ENCODE measurements around the gene PRSS21. TPM values are rescaled to one million over a fixed set of nuclear protein-coding genes. Genes with fewer than 3 reads are reported as not detected.

The PRSS21 gene
- total RNA-seq, 2 donors from 2014 or later, result not detected

DNA sequence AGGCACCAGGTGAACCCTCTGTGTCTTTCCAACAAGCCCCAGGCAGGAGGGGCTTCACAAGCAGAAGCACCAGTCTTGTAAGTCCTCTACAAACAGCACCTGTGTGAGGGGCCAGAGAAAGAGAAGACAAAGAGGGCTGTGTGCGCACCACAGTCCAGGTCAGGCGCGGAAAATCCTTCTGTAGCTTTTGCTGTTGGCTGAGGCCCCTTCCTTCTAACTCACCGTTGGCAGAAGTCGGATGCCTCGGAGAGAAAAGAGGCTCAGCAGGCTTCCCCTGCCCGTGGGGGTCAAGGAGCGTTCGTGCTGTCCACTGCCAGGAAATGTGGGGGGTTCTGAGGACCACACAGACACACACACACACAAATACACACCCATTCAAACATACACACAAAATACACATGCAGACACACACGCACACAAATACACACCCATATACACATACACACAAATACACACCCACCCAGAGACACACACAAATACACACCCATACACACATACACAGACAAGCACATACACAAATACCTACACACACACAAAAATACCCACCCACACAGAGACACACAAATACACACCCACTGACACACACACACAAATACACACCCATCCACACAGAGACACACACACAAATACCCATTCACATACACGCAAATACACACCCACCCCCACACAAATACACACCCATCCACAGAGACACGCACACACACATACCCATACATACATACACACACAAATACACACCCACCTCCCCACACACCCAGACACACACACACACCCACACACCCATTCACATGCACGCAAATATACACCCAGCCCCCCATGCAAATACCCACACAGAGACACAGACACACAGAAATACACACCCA, 19.8 kb downstream of the PRSS21 start:
- Histone ChIP-seq H3K27ac (no peak overlapping the region), H3K27me3 (no peaks in the 10 kb centered on the region), H3K4me1 (peaks cover 0 to 18% of the 10 kb centered on the region in 2 donors), H3K9me3 (no peaks in the 10 kb centered on the region), H3K36me3 (no peaks in the 10 kb centered on the region), H3K4me3 (no peak overlapping the region)
- TF ChIP-seq, protein P1, sequence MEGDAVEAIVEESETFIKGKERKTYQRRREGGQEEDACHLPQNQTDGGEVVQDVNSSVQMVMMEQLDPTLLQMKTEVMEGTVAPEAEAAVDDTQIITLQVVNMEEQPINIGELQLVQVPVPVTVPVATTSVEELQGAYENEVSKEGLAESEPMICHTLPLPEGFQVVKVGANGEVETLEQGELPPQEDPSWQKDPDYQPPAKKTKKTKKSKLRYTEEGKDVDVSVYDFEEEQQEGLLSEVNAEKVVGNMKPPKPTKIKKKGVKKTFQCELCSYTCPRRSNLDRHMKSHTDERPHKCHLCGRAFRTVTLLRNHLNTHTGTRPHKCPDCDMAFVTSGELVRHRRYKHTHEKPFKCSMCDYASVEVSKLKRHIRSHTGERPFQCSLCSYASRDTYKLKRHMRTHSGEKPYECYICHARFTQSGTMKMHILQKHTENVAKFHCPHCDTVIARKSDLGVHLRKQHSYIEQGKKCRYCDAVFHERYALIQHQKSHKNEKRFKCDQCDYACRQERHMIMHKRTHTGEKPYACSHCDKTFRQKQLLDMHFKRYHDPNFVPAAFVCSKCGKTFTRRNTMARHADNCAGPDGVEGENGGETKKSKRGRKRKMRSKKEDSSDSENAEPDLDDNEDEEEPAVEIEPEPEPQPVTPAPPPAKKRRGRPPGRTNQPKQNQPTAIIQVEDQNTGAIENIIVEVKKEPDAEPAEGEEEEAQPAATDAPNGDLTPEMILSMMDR (IDR thresholded peaks at IDR 0.05), result no peak
- DNase-seq (ENCODE audit: low spot score), result no peak

DNA sequence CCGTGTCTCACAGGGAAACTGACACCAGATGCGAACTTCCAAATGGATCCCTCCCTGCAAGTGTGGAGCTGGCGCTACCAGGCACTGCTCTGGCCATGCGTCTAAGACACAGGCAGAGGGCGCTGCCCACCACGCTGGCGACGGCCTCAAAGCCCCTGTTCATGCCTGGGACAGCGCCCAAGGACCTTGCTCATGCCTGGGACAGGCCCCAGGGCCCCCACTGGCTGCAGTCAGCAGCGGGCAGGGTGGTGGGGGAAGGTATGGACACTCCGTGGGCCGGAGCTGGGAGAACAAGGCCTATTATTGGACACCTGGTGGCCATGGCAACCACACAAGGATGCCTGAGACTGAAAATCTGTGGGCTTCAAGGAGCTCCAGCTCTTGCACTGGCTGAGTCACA, 21.9 kb downstream of the PRSS21 start:
- TF ChIP-seq, protein P1 (IDR thresholded peaks at IDR 0.05), result peak; percentile 40 to 74
- Histone ChIP-seq H3K27me3 (no peaks in the 10 kb centered on the region), H3K9me3 (no peaks in the 10 kb centered on the region), H3K4me1 (peaks cover 0 to 26% of the 10 kb centered on the region in 2 donors), H3K36me3 (no peaks in the 10 kb centered on the region), H3K4me3 (no peak overlapping the region), H3K27ac (no peak overlapping the region)
- no peak for DNase-seq (ENCODE audit: low spot score)

DNA sequence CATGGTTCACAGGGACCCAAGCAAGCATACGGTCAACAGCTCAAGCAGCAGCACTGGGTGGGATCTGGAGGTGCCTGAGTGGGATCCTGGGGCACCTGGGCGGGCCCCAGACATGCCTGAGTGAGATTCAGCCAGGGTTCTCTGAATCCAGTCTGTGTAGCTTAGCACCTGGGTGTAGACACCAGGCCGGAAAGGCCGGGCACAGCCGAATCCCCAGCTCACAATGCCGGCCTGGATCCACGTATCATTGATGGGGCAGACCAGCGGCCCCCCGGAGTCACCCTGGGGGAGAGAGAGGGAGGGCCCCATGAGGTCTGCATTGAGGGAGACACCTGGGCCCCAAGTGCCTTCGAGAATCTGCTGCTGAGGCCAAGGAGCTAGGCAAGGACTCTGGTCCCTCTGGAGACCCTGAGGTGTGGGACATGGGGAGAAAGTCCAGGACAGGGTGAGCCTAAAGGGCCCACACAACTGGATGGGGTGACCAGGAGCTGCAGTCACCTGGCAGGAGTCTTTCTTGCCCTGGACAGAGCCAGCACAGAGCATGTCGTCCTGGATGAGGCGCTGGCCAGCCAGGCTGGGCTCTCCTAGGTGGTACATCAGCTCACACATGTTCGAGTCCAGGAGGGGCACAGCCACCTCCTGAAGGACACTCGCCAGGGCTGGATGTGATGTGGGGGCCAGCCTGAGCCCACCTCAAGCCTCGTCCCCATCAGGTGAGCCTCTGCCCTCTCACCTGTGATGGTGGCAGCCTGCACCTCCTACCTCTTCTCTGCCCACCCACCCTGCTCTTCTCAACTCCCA, 22.8 kb downstream of the PRSS21 start:
- Histone ChIP-seq H3K9me3 (no peaks in the 10 kb centered on the region), H3K4me1 (peaks cover 0 to 26% of the 10 kb centered on the region in 2 donors), H3K27ac (no peak overlapping the region), H3K36me3 (no peaks in the 10 kb centered on the region), H3K4me3 (no peak overlapping the region), H3K27me3 (no peaks in the 10 kb centered on the region)
- TF ChIP-seq, protein P1 (IDR thresholded peaks at IDR 0.05), result no peak
- no peak for DNase-seq (ENCODE audit: low spot score)

DNA sequence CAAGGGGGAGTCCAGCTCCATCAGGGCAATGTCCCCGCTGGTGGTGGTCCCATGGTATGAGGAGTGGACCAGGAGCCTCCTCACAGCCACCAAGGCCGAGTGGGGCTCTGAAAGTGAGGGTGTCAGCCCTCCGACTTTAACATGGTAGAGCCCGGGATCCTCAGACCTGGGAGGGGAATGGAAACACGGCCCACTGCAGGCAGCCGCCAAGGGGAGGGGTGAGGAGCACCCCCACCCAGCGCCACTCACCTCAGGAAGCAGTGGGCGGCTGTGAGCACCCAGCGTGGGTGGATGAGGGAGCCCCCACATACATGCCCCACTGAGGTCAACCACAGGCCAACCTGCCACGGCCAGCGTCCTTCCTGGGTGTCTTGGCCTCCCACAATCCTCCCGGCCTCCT, 23.9 kb downstream of the PRSS21 start:
- TF ChIP-seq, protein P1 (IDR thresholded peaks at IDR 0.05), result no peak
- Histone ChIP-seq H3K36me3 (no peaks in the 10 kb centered on the region), H3K27ac (no peak overlapping the region), H3K9me3 (no peaks in the 10 kb centered on the region), H3K4me3 (no peak overlapping the region), H3K27me3 (no peaks in the 10 kb centered on the region), H3K4me1 (peaks cover 0 to 17% of the 10 kb centered on the region in 2 donors)
- DNase-seq (ENCODE audit: low spot score), result no peak

DNA sequence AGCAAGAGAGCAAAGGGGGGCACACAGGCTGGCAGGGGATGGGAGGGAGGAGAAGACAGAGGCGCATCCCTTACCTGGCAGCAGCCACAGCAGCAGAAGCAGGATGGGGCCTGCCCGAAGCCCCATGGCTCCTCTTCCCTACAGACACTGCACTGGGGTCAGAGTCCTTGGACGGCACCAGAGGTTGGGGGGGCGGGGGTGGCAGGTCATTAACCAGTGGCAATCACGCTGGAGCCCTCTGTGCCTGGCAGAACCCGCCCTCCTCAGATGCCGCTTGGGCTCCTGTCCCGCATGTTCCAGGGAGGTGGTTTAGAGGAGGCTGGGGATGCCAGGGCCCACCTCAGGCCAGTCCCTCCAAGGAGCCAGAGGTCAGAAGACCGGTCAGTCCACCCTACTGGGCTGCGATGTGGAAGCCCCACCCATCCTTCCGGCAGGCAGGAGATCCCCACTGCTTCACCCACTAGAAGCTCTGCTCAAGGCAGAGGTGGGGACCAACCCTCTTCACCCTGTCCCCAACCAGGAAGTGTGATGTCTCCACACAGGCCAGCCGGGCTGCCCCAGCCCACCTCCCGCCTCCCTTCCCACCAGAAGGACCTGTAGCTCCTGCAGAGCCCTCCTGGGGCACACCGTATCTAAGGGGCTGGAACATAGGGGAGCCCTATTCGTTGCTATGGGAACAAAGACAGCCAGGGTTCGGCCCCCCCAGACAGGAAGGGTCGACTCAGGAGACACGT, 24.7 kb downstream of the PRSS21 start:
- Histone ChIP-seq H3K27me3 (no peaks in the 10 kb centered on the region), H3K9me3 (no peaks in the 10 kb centered on the region), H3K4me3 (peak overlapping the region in 1 of 2 donors; percentile 36), H3K36me3 (no peaks in the 10 kb centered on the region), H3K4me1 (peaks cover 0 to 14% of the 10 kb centered on the region in 2 donors), H3K27ac (no peak overlapping the region)
- TF ChIP-seq, protein P1 (IDR thresholded peaks at IDR 0.05), result no peak
- no peak for DNase-seq (ENCODE audit: low spot score)
